ENCODE data around the gene L3MBTL4.
"Not testable (repeated sequence)": the region's sequence is repeated elsewhere in the genome, so short reads cannot be mapped to it uniquely, and the experiment has no call there.

Gene L3MBTL4

DNA sequence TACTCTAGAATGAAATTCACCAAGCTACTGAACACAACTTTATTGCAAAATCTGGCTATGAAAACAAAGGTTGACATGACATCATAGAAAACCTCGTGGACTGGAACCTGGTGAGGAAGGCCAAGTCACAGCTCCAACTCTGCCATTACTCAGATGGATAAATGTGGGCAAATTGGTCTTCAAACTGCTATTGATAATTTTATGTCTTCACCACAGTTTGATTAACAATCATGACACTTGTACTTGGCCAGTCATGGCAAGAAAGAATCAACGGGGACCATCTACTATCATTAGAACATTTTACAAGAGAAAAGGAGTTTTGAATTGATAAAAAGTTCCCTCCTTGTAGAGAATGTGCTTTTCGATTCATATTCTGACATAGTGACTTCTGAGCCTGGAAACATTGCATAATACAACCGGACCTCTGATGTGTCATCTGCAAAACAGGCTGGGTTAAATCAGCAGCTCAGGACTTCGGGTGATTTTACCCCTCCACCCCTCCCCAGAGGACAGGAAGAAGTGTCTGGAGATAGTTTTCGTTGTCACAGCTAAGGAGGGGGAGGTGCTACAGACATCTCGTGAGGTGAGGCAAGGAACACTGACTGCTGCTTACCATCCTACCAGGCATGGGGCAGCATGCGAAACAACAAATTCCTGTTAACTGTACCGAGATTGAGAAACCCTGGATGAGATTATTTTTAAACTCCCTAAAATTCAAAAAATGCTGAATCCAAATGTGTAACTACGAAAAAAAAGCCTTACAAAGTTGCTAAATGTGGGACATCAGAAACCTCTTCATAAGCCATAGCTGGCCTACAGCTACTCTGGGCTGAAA, 8.4 kb downstream of the L3MBTL4 start:
- no peak for DNase-seq (ENCODE audit: low read depth)

GRCh38 chr18:6405237-6406074, 9.3 kb downstream of the L3MBTL4 start:
- DNase-seq (ENCODE audit: low read depth): no peak

GRCh38 chr18:6404834-6405233, 9.9 kb downstream of the L3MBTL4 start:
- no peak for DNase-seq (ENCODE audit: low read depth)

- DNase-seq (ENCODE audit: low read depth): no peak
Observed at GRCh38 chr18:6401687-6402086, 13.0 kb downstream of the L3MBTL4 start.

- no peak for DNase-seq (ENCODE audit: low read depth)
Observed at GRCh38 chr18:6399776-6400175, 14.9 kb downstream of the L3MBTL4 start.

DNA sequence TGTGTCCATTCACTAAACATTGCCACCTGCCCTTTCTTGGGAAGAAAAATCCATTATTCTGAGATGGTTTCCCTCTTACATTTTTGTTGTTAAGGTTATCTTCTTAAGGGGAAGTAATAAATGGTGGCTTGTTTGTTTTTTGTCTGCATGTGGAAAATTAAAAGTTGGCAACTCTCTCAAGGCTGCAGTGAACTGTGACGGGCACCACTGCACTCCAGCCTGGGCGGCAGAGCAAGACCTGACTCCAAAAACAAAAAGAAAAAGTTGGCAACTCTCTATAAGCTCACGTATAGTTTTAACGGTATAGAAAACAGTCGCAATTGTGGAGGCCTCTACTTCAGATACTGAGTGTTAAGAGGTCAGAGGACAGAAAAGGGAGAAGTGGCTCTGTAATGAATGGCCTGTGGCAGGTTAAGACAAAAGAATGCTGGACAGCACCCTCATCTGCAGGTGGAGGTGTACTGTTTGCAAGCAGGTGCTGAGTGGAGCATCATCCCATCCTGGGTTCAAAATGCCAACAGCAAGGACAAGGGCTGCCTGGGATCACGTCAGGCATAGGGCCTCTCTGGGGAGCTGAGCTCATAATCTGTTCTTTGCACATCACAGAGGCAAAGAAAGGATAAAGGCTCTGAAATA, 16.7 kb downstream of the L3MBTL4 start:
- DNase-seq (ENCODE audit: low read depth): no peak

DNA sequence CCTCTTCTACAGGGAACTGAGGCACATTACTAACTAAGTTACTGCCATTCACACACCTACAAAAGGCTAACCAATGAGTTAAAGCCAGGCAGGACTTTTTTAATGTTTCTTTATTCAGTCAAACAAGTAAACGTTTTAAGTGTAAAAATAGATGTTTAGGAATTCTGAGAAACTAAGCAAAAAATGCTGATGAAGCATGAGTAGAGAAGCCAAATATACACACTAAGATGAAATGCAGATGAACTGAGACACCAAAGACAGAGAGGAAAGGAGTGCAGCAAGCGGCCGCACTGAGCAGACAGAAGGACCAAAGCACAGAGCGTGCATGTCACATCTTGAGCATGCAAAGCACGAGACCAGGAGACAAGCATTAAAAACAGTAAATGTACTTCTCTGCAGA, 17.9 kb downstream of the L3MBTL4 start:
- no peak for DNase-seq (ENCODE audit: low read depth)

DNA sequence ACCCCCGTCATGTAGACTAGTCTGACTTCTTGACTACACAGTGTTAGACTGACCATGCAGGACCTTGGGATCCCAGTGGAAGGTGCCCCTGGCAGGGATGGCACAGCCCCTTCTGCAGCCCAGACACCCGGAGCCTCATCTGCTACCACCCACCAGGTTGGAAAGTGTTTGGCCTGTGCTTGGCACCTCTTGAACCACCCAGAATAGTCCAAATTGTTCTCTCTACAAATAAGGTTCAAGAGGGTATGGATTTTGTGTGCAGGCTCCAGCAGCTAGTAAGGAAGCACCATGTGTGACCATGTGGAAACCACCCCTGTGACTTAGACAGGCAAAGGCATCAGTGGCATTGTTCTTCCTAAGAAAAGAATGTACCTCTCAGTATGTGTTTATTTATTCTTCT, 18.4 kb downstream of the L3MBTL4 start:
- no peak for DNase-seq (ENCODE audit: low read depth)

DNA sequence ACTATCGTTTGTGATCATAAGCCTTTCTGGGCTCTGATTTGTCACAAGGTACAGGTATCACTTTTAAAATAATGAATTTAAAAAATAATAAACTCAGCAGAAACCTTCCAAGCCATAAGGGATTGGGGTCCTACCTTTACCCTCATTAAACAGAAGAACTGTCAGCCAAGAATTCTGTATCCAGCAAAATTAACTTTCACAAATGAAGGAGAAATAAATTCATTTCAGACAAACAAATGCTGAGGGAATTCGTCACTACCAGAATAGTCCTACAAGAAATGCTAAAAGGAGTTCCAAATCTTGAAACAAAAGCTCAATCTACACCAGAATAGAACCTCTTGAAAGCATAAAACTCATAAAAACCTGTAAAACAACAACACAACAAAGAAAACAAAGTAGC, 25.7 kb downstream of the L3MBTL4 start:
- no peak for DNase-seq (ENCODE audit: low read depth)

DNA sequence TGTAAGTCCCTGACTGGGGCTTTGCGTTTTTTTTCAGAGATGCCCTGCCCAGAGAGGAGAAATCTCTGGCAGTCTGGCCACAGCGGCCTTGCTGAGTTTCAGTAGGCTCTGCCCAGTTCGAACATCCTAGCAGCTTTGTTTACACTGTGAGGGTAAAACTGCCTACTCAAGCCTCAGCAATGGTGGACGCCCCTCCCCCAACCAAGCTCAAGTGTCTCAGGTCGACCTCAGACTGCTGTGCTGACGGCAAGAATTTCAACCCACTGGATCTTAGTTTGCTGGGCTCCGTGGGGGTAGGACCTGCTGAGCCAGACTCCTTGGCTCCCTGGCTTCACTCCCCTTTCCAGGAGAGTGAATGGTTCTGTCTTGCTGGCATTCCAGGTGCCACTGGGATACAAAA, 31.7 kb downstream of the L3MBTL4 start:
- DNase-seq (ENCODE audit: low read depth): no peak

DNA sequence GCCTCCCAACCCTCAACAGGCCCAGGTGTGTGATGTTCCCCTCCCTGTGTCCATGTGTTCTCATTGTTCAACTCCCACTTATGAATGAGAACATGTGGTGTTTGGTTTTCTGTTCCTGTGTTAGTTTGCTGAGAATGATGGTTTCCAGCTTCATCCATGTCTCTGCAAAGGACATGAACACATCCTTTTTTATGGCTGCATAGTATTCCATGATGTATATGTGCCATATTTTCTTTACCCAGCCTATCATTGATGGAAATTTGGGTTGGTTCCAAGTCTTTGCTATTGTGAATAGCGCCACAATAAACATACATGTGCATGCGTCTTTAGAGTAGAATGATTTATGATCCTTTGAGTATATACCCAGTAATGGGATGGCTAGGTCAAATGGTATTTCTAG, 37.2 kb downstream of the L3MBTL4 start:
- DNase-seq (ENCODE audit: low read depth): not testable (repeated sequence)

GRCh38 chr18:6376433-6377229, 38.1 kb downstream of the L3MBTL4 start:
- no peak for DNase-seq (ENCODE audit: low read depth)

DNA sequence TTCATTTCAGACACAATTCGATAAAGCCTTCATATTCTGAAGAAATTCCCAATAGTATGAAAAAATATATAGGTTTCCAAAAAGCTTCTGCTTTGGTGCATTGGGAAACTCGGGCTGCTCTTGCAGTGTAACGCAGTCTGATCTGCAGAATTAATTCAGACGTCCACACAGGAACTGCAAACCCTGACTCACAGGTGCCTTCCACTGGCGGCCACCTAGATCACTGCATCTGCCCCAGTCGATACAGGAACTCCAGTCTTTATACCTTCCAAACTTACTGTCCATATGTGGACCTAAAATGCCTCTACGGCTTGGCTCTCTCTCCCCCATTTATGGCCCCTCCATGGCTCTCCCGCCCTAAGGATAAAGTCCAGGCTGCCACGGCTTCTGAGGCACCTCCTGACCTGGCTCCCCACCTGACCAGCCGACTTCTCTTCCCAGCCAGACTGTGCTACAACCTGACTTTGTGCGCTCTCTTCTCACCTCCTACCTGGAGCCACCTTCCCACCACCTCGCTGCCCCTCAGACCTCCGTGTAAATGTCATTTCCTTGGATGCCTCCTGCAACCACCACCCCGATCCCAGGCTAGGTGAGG, 39.7 kb downstream of the L3MBTL4 start:
- no peak for DNase-seq (ENCODE audit: low read depth)

DNA sequence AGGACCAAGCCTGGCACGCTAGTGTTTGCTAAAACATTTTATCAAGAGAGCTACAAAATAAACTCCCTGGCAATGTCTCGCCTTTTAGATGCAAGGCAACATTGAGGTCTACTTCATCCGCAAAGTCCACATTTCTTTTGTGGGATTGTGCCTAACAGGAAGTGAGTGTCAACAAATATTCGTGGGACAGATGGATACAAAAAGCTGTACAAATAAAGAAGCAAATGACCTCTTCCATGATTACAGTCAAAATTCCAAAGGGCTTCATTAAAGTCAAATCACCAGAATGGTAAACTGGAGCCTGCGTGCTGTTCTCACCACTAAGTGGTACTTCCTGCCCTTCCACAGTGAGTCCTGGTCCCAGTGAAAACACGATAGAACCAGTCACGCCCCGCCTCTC, 40.4 kb downstream of the L3MBTL4 start:
- DNase-seq (ENCODE audit: low read depth): no peak

DNA sequence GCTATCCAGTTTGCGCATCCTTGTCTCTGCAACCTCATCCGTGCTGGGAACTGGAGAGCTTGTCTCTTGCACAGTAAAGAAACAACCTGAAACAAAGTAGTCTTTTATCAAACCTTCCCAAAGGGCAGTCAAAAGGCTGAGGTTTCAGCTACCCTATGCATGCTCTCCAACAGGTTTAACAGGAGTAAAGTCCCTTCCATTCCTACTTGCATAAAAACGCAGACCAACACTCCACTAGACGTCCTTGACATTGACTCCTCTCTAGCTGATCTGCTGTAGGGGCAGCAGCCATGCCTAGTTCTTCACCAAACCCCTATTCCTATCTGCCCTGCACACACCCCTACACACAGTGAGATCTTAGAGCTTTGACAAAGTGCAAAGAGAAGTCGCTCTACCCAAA, 41.5 kb downstream of the L3MBTL4 start:
- DNase-seq (ENCODE audit: low read depth): no peak

DNA sequence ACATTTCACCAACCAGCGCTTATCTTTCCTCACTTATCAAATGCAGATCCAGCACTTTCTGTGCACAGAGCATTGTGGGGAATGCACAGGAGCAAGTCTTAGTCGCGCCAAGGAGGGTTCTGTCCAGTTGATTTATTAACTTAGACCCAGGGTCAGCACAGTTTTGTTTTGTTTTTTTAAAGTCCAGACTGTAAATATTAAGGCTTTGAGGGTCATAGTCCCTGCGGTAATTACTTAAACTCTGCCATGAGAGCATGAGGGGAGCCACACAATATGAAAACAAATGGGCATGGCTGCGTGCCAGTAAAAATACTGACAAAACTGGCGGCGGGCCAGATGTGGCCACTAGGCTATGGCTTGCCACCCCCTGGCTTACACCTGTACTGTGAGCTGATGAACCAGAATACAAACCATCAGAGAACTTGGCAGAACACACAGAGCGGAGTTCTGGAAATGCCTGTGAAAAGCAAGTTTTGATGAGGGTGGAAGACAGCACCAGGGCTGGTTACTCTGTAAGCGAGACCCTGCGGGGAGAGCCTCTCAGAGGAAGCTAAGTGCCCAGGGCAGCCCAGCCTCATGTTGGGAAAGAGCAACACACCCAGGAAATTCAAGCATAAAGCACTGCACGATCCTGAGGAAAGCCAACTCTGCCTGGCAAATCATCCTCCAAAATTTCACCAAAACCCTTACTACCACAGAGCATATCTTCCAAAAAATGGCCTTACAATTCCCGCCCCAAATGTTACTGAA, 43.6 kb downstream of the L3MBTL4 start:
- DNase-seq (ENCODE audit: low read depth): no peak

DNA sequence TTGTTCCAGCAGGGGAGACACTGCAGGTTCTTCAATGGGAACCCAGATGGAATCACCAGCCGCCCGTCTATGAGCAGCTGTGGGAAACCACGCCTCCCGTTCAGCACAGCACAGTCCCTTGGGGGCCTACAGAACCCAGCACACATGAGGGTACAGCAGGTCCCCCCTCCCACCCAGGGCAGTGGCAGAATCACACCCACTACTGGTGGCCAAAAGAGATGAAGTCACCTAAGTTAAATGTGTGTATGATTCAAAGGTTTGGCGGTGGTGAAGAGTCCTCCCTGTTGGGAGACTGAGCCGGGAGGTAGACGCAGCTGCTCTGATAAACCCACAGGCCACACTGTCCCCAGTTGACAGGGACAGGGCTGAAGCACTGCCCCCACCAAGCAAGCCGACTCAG, 44.3 kb downstream of the L3MBTL4 start:
- DNase-seq (ENCODE audit: low read depth): no peak

DNA sequence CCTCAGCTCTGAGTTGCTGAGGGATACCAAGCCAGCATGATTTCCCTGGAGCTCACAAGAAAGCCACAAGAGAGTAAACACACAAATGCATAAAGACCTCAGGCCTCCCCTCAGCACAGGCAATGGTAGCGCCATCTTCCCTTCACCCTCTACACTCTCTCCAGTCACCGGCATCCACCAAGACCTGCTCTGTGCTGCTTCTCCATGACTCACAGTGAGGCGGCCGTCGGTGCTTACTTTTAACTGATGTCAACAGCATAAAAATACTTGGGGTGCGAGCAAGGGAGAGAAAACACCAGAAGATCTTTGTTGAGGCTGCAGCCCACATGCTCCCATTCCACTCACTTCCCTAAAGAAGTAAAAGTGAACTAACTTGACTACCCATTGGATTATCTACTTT, 46.7 kb downstream of the L3MBTL4 start:
- no peak for DNase-seq (ENCODE audit: low read depth)

DNA sequence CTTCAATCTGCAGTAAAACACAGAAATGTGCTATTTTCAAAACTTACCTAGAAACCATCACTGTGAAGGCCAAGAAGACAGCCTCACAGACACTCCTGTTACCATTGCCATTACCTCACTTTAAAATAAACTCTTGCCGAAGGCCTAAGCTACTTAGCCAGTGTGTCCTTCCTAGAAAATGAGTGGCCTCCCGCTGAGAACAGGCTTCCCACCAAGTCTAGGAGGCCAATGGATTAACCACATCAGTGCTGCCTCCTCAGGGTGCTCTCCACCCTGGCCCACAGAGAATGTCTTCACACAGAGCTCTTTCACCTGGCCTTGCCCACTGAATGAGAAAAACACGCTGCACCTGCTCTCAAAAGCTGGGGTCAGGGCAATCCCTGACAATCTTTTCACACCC, 47.5 kb downstream of the L3MBTL4 start:
- DNase-seq (ENCODE audit: low read depth): no peak

GRCh38 chr18:6366776-6367175, 47.9 kb downstream of the L3MBTL4 start:
- DNase-seq (ENCODE audit: low read depth): no peak

- no peak for DNase-seq (ENCODE audit: low read depth)
Observed at GRCh38 chr18:6365385-6365784, 49.3 kb downstream of the L3MBTL4 start.
